ENCODE results near the gene RHBDL1. TPM values are rescaled to one million over a fixed set of nuclear protein-coding genes. Genes with fewer than 3 reads are reported as not detected.
A peak's percentile ranks its signal among the peaks of the same experiment; 100 is the strongest.

Gene RHBDL1
- total and polyA plus RNA-seq, 9 of the 15 experiments (the other 6 are each of a cell fraction or from before 2014, with no cell fraction given), result 0.03 to 5.6 (median 1.3) TPM; not detected in 1

GRCh38 chr16:667780-668518 lies 7.5 kb upstream of the RHBDL1 start, which contains the start of gene RHOT2 (continued):
- TF ChIP-seq HDAC1 (IDR thresholded peaks at IDR 0.05) (peak in 1 of 2 experiments; percentile 73; a peak in 2 of 4 replicates), RNF2 (IDR thresholded peaks at IDR 0.05) (peak; percentile 63; the same call in 1 of the 2 replicates), HDAC8 (tag; IDR thresholded peaks at IDR 0.05) (0 out of 2 replicates have a peak, but pooled peaks have one; percentile 31), ZBTB9 (CRISPR knock-in tag; IDR thresholded peaks at IDR 0.05) (peak; percentile 69; the same call in 1 of the 2 replicates), ZNF764 (CRISPR knock-in tag; IDR thresholded peaks at IDR 0.05; ENCODE audit: low read depth) (no peak), TAF1 (IDR thresholded peaks at IDR 0.05; ENCODE audit: control insufficient read depth, extremely low read depth, insufficient read depth, low read length, severe bottlenecking) (peak; percentile 87), ARID1B (IDR thresholded peaks at IDR 0.05) (no peak), ZNF609 (CRISPR knock-in tag; IDR thresholded peaks at IDR 0.05; ENCODE audit: borderline replicate concordance) (0 out of 2 replicates have a peak, but pooled peaks have one; percentile 47), GMEB1 (CRISPR knock-in tag; IDR thresholded peaks at IDR 0.05) (peak; percentile 78), MIER1 (IDR thresholded peaks at IDR 0.05; ENCODE audit: low read depth) (no peak), ZBTB33 (CRISPR knock-in tag; IDR thresholded peaks at IDR 0.05) (peak; percentile 97), ZNF3 (CRISPR knock-in tag; IDR thresholded peaks at IDR 0.05) (no peak), POU5F1 (IDR thresholded peaks at IDR 0.05; ENCODE audit: borderline replicate concordance, low read depth, low read length, partially characterized antibody) (no peak), PHB2 (IDR thresholded peaks at IDR 0.05; ENCODE audit: low read depth) (no peak), ZNF354B (CRISPR knock-in tag; IDR thresholded peaks at IDR 0.05) (no peak), ZNF12 (CRISPR knock-in tag; IDR thresholded peaks at IDR 0.05) (no peak)

Data from K562 (cell line).